T1000 (cell line): ENCODE data around the gene MAGEB3.
A peak's percentile ranks its signal among the peaks of the same experiment; 100 is the strongest.

Experiments used
- DNase-seq: peaks from one replicate; lab custom pipeline; 2025; ENCODE audit warnings: mixed read lengths; lab: John Stamatoyannopoulos, UW

Gene MAGEB3

DNA sequence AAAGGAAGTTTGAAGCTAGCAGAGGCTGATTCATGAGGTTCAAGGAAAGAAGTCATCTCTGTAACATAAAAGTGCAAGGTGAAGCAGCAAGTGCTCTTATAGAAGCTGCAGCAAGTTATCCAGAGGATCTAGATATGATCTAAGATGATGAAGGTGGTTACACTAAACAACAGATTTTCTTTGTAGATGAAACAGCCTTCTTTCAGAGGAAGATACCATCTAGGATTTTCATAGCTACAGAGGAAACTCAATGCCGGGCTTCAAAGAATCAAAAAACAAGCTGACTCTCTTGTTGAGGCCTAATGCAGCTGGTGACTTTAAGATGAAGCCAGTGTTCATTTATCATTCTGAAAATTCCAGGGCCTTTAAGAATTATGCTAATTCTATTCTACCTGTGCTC lies 50.0 kb downstream of the MAGEB3 start:
- no peak for DNase-seq

DNA sequence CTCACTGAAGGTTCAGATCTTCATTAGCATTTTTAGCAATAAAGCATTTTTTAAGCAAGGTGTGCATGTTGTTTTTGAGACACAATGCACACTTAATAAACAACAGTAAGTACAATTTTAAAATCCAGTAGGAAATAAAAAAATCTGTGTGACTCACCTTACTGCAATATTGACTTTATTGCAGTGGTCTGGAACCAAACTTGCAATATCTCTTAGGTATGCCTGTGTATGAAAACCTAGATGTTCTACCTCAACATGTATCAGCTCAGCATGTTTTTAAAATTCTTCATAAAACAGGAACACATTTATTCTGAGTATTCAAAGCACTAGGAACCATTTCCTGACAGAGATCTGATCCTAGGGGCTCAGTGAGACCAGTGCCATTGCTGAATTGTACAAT lies 52.1 kb downstream of the MAGEB3 start:
- DNase-seq: no peak

DNA sequence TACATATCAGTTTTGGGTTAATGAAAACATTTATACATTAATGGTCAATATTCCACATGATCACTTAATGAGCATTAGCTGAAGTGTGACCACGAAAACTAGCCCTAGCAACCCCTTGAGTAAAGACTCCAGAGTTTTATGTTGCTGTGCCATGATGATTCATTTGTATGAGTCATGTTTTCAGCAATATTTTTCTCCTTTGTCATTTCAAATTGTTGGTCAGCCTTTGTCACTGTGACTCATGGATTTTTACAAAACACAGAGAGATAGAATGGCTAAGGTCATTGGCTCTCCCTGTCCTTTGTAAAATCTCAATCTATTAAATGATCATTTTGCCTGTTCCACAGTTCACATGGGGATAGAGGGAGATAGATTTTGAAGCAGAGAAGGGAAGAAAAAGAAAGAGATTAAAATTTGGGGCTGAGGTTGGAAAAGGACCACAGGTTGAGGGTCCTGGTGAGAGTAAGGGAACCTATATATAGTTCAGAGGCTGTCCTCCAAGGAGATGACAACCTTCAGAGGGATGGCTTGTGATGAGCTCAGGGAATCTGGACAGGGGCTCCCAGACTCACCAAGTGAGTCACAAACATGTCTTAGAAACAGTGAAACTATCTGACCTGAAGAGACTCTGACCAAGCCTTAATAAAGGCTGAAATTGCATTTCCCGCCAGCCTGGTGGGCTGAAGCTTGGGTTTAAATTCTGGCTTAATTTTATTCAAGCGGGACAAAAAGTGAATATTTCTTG lies 53.2 kb downstream of the MAGEB3 start:
- peak; percentile 21 for DNase-seq
